HS-27A (cell line): Measurements from ENCODE around the gene WNT6.

Source experiments
- DNase-seq: peaks from one replicate; pipeline ENCODE4 v3.0.0-alpha.2; 2012; ENCODE audit warnings: low read depth, missing footprints

The WNT6 gene

GRCh38 chr2:218877891-218878290 lies 18.3 kb downstream of the WNT6 start:
- no peak for DNase-seq

GRCh38 chr2:218878486-218878885 lies 18.9 kb downstream of the WNT6 start:
- DNase-seq, result no peak

- no peak for DNase-seq
These were observed 19.5 kb downstream of the WNT6 start for GRCh38 chr2:218878926-218879761.

GRCh38 chr2:218879776-218880101 lies 20.1 kb downstream of the WNT6 start:
- DNase-seq, result no peak

GRCh38 chr2:218880102-218880858 lies 20.7 kb downstream of the WNT6 start, which contains the start of gene WNT10A:
Gene WNT10A, plus strand, starts transcription at chr2:218880852. Its CDS starts 144 bp downstream, at chr2:218880996.
- no peak for DNase-seq

- DNase-seq, result no peak
These were observed 21.4 kb downstream of the WNT6 start for GRCh38 chr2:218880859-218881594.

- DNase-seq, result no peak
These were observed 22.3 kb downstream of the WNT6 start for GRCh38 chr2:218881744-218882460.

- no peak for DNase-seq
These were observed 22.8 kb downstream of the WNT6 start for GRCh38 chr2:218882461-218882816.

GRCh38 chr2:218882866-218883366 lies 23.3 kb downstream of the WNT6 start:
- DNase-seq, result no peak

- DNase-seq, result no peak
These were observed 24.2 kb downstream of the WNT6 start for GRCh38 chr2:218883491-218884490.

GRCh38 chr2:218884519-218884918 lies 24.9 kb downstream of the WNT6 start:
- no peak for DNase-seq

- no peak for DNase-seq
These were observed 26.7 kb downstream of the WNT6 start for GRCh38 chr2:218885981-218886947.

GRCh38 chr2:218887079-218887478 lies 27.5 kb downstream of the WNT6 start:
- no peak for DNase-seq

GRCh38 chr2:218888341-218888740 lies 28.7 kb downstream of the WNT6 start:
- DNase-seq, result no peak

- DNase-seq, result no peak
These were observed 30.3 kb downstream of the WNT6 start for GRCh38 chr2:218889937-218890336.

GRCh38 chr2:218890369-218890768 lies 30.8 kb downstream of the WNT6 start:
- DNase-seq, result no peak

GRCh38 chr2:218891275-218892135 lies 31.9 kb downstream of the WNT6 start:
- DNase-seq, result no peak

GRCh38 chr2:218892693-218893348 lies 33.2 kb downstream of the WNT6 start:
- DNase-seq, result no peak
